ENCODE measurements around the gene GPX4. TPM values are rescaled to one million over a fixed set of nuclear protein-coding genes. Genes with fewer than 3 reads are reported as not detected.

The GPX4 gene
- total and polyA plus RNA-seq, 2 of the 13 experiments (the other 11 are each of a cell fraction or from before 2014, with no cell fraction given): 535 to 613 TPM

DNA sequence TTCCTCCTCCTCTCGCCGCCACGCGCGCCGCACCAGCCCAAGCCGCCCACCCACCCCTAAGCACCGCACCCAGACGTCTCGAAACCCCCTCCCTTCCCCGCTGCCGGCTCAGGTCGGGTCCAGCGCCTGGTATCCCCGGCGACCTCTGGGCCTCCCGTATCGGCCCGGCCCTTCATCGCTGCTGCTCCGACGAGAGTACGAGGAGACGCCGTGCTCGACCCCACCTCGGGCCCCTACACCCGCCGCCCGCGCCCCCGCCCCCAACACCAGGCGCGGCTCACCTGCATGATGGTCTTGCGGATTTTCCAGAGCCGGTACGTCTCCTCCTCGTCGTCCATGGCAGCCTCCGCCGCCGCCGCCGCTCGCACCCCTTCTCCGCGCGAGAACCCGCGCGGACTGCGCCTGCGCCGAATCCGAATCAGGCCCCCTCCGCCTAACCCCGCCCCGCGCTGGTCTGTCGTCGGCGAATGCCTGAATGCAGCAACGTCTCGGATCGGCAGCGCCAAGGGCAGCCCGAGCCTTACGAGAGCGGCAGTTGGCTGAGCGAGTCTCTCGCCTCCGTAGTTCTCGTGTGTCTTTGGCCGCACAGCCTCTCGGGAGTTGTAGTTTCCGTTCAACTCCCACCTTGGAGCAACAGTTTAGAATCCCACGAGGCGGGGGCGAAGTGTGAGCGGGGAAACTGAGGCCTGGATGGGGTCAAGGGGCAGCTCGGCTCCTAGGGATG, 8.7 kb upstream of the GPX4 start, which contains the start of gene POLR2E (continued):
- peak; percentile 67; the same call in 1 of the 2 replicates for TF ChIP-seq RXRB (CRISPR knock-in tag; IDR thresholded peaks at IDR 0.05; ENCODE audit: borderline replicate concordance)
- TF ChIP-seq HMGA1 (CRISPR knock-in tag; conservative IDR thresholded peaks at IDR 0.05): no peak
- no peak for TF ChIP-seq ZBTB34 (CRISPR knock-in tag; IDR thresholded peaks at IDR 0.05)
- peak; percentile 57; the same call in 1 of the 2 replicates for TF ChIP-seq HDAC6 (IDR thresholded peaks at IDR 0.05; ENCODE audit: low read depth, low read length)
- TF ChIP-seq JUN (CRISPR knock-in tag; IDR thresholded peaks at IDR 0.05): no peak
- 0 out of 2 replicates have a peak, but pooled peaks have one; percentile 32 for TF ChIP-seq KMT2A (CRISPR knock-in tag; IDR thresholded peaks at IDR 0.05)
- TF ChIP-seq MAF1 (CRISPR knock-in tag; IDR thresholded peaks at IDR 0.05; ENCODE audit: borderline replicate concordance): peak; percentile 84; the same call in 1 of the 2 replicates
- TF ChIP-seq ZNF333 (CRISPR knock-in tag; IDR thresholded peaks at IDR 0.05; ENCODE audit: borderline replicate concordance): no peak
- peak; percentile 76; the same call in 1 of the 2 replicates for TF ChIP-seq ZNF605 (CRISPR knock-in tag; IDR thresholded peaks at IDR 0.05)
- no peak; the same call in 1 of the 2 replicates for TF ChIP-seq CCDC6 (CRISPR knock-in tag; IDR thresholded peaks at IDR 0.05)
- no peak for TF ChIP-seq SMC3 (IDR thresholded peaks at IDR 0.05; ENCODE audit: low read length)
- TF ChIP-seq ADNP (CRISPR knock-in tag; IDR thresholded peaks at IDR 0.05): no peak
- TF ChIP-seq MAFF (IDR thresholded peaks at IDR 0.05; ENCODE audit: low read depth, low read length): no peak
- peak; percentile 96; the same call in 1 of the 2 replicates for TF ChIP-seq YEATS2 (CRISPR knock-in tag; IDR thresholded peaks at IDR 0.05; ENCODE audit: borderline replicate concordance)
- no peak for TF ChIP-seq ZMAT5 (CRISPR knock-in tag; IDR thresholded peaks at IDR 0.05; ENCODE audit: borderline replicate concordance, low read depth)
- TF ChIP-seq ZKSCAN1 (IDR thresholded peaks at IDR 0.05; ENCODE audit: low read length): no peak
- no peak for TF ChIP-seq MXD3 (CRISPR knock-in tag; IDR thresholded peaks at IDR 0.05)
- no peak for TF ChIP-seq ZNF317 (CRISPR knock-in tag; IDR thresholded peaks at IDR 0.05)
- TF ChIP-seq ZEB1 (IDR thresholded peaks at IDR 0.05; ENCODE audit: insufficient replicate concordance, low read depth): no peak
- no peak for TF ChIP-seq GTF2F1 (IDR thresholded peaks at IDR 0.05; ENCODE audit: low read length)
- peak; percentile 66; the same call in 1 of the 2 replicates for TF ChIP-seq MIER3 (CRISPR knock-in tag; IDR thresholded peaks at IDR 0.05; ENCODE audit: borderline replicate concordance)
- TF ChIP-seq AKAP8 (CRISPR knock-in tag; IDR thresholded peaks at IDR 0.05): no peak; the same call in 1 of the 2 replicates
- TF ChIP-seq ETV5 (CRISPR knock-in tag; IDR thresholded peaks at IDR 0.05; ENCODE audit: borderline replicate concordance): peak; percentile 53
- no peak for TF ChIP-seq ZNF616 (CRISPR knock-in tag; IDR thresholded peaks at IDR 0.05; ENCODE audit: low read depth)
- no peak for TF ChIP-seq KLF6 (CRISPR knock-in tag; IDR thresholded peaks at IDR 0.05)
- no peak for TF ChIP-seq ZMYM2 (CRISPR knock-in tag; IDR thresholded peaks at IDR 0.05)
- TF ChIP-seq ELF3 (CRISPR knock-in tag; IDR thresholded peaks at IDR 0.05): peak; percentile 66
- TF ChIP-seq YY1 (IDR thresholded peaks at IDR 0.05; ENCODE audit: insufficient read depth, insufficient replicate concordance, low read depth, low read length): peak; percentile 76
- no peak for TF ChIP-seq ZNF7 (CRISPR knock-in tag; IDR thresholded peaks at IDR 0.05)
- no peak for TF ChIP-seq ZNF44 (CRISPR knock-in tag; IDR thresholded peaks at IDR 0.05)
- TF ChIP-seq, protein P1, sequence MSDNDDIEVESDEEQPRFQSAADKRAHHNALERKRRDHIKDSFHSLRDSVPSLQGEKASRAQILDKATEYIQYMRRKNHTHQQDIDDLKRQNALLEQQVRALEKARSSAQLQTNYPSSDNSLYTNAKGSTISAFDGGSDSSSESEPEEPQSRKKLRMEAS (IDR thresholded peaks at IDR 0.05): no peak; the same call in 1 of the 2 replicates
